Uterus (tissue), 2 donors: ENCODE data around the gene SLC6A6.

ENCODE experiments used
- CTCF ChIP-seq, 4 experiments: fragments of 200-600 bp in 2 of 4; fragments of 450-650 bp in 2 of 4; sonication (generic) in 2 of 4; IDR thresholded peaks; one replicate each; pipeline ENCODE4 v1.5.1; 2016 to 2019; ENCODE audit warnings: antibody characterized with exemption in 4 of 4, mild to moderate bottlenecking in 2 of 4, moderate library complexity in 1 of 4
- POLR2A ChIP-seq, 2 donors: fragments of 450-650 bp; IDR thresholded peaks; one replicate each; pipeline ENCODE4 v1.6.1; 2016; ENCODE audit warnings: antibody characterized with exemption in 2 of 2, mild to moderate bottlenecking in 1 of 2, moderate library complexity in 1 of 2

GRCh38 chr3:14368885-14369284 is 33.5 kb upstream of the SLC6A6 start:
- no peak for TF ChIP-seq CTCF (IDR thresholded peaks at IDR 0.05)
- TF ChIP-seq POLR2A (IDR thresholded peaks at IDR 0.05) = no peak
